Measurements from ENCODE around the gene PSMD12. TPM values are rescaled to one million over a fixed set of nuclear protein-coding genes. Genes with fewer than 3 reads are reported as not detected.

The PSMD12 gene
- total RNA-seq, result 10 to 100 TPM; 33.5 to 59.8 (median 41.2) TPM
- long read RNA-seq, donor 1, full-length matches to known transcripts, result 44 of 53 reads
- long read RNA-seq, donor 1, partial matches to known transcripts, result 2 of 53 reads
- long read RNA-seq, donor 1, other reads (novel, unspliced or antisense), result 7 of 53 reads
- long read RNA-seq, donor 2, full-length matches to known transcripts, result 19 of 39 reads
- long read RNA-seq, donor 2, partial matches to known transcripts, result 16 of 39 reads
- long read RNA-seq, donor 2, other reads (novel, unspliced or antisense), result 4 of 39 reads

DNA sequence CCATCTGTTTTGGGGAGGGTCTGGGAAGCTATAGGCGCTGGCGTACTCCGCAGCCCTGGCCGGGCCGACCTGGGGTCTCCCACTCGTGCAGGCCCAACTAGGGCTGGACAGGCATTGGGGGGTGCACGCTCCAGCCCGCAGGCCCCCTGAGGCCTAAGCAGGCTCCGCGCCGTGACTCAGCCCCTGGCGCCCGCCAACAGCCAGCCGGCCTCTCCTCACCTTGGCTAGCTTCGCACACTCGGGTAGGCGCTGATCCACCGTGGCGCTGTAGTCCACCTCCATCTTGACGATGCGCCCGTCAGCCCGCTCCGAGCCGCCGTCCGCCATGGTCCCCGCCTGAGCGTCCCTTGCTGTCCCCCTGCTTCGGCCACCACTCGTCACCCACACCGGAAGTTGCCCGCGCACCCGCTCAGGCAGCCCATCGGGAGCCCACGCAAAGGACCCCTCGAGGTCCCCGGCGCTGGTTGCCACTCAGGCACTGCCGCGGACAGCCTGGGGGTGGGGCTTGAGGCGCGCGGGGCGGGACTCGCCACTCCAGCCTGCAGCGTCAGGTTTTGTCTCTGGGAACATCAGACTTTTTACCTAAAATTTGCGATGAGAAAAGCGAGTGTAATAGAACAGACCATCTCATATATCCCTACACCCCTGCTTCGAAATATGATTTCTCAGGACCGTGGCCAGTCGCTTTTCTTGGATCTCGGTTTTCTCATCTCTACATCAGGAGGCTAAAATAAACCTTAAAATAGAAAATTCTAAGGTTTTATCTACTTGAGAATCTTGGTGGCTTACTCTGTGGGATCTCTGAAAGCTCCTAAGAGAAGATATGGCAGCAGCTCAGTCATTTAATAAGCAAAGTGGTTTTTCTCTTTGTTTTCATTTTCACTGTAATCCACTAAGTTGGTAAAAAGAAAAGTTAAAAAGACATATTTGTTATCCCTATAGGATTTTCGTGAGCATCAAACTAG lies at the start of gene PSMD12:
PSMD12 (minus strand) TSS at position 385 of the 965 bp plus-strand sequence; CDS start at position 327, 58 bp downstream.
- Histone ChIP-seq H3K4me1 (ENCODE audit: low read depth) (peaks cover 25% of the 10 kb centered on the region), H3K36me3 (ENCODE audit: low read depth) (no peaks in the 10 kb centered on the region), H3K9me3 (no peaks in the 10 kb centered on the region), H3K4me3 (peak within 1 kb of the TSS; percentile 99)
- intact Hi-C loops (cut with DNase I, micrococcal nuclease), result no loop called here
- ATAC-seq, result peak; percentile 99
- peak; percentile 93 to 97 (median 96) for DNase-seq
- TF ChIP-seq, protein P1, sequence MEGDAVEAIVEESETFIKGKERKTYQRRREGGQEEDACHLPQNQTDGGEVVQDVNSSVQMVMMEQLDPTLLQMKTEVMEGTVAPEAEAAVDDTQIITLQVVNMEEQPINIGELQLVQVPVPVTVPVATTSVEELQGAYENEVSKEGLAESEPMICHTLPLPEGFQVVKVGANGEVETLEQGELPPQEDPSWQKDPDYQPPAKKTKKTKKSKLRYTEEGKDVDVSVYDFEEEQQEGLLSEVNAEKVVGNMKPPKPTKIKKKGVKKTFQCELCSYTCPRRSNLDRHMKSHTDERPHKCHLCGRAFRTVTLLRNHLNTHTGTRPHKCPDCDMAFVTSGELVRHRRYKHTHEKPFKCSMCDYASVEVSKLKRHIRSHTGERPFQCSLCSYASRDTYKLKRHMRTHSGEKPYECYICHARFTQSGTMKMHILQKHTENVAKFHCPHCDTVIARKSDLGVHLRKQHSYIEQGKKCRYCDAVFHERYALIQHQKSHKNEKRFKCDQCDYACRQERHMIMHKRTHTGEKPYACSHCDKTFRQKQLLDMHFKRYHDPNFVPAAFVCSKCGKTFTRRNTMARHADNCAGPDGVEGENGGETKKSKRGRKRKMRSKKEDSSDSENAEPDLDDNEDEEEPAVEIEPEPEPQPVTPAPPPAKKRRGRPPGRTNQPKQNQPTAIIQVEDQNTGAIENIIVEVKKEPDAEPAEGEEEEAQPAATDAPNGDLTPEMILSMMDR (IDR thresholded peaks at IDR 0.05), result no peak

DNA sequence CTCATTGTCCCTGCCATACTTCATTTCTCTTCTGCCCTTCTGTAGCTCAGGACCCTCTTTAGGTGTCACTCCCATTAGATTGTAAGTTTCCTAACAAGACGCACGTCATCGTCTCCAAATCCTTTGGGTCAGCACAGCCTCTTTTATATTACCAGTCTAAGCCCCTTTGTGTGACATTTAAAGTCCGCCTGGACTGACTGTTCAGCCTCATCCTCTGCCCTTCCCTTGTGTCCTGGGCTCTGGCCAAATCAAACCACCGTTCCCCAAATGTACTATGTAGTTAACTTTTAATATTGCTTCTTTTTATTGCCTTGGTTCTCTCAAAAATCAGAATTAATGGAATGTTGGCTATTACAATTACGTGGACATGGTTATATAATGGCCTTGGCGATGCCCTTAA lies 48.9 kb upstream of the PSMD12 start:
- no peaks in the 10 kb centered on the region for H3K36me3 ChIP-seq (ENCODE audit: low read depth)
- no peak overlapping the region for H3K4me3 ChIP-seq
- intact Hi-C loops (cut with DNase I, micrococcal nuclease), result no loop called here
- peaks cover 7% of the 10 kb centered on the region for H3K4me1 ChIP-seq (ENCODE audit: low read depth)
- TF ChIP-seq, protein P1 (IDR thresholded peaks at IDR 0.05), result no peak
- H3K9me3 ChIP-seq, result no peaks in the 10 kb centered on the region
- DNase-seq (no peak), ATAC-seq (no peak)

DNA sequence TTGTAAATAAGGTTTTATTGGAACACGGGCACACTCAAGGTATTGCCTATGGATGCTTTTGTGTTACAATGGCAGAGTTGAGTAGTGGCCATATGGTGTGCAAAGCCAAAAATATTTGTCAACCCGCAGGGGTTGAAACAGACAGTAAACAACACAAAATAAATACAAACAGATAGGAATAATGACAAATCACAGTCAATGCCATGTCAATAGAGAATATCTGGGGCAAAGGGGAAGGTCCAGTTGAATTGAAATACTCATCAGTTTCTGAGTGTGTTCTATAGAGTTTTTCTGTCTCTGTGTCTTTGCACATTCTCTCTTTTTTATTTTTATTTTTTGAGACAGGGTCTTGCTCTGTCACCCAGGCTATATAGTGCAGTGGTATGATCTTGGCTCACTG lies 48.2 kb upstream of the PSMD12 start:
- intact Hi-C loops (cut with DNase I, micrococcal nuclease), result no loop called here
- Histone ChIP-seq H3K9me3 (no peaks in the 10 kb centered on the region), H3K4me1 (ENCODE audit: low read depth) (peaks cover 7% of the 10 kb centered on the region), H3K36me3 (ENCODE audit: low read depth) (no peaks in the 10 kb centered on the region), H3K4me3 (no peak overlapping the region)
- TF ChIP-seq, protein P1 (IDR thresholded peaks at IDR 0.05), result no peak
- ATAC-seq (no peak), DNase-seq (no peak)

DNA sequence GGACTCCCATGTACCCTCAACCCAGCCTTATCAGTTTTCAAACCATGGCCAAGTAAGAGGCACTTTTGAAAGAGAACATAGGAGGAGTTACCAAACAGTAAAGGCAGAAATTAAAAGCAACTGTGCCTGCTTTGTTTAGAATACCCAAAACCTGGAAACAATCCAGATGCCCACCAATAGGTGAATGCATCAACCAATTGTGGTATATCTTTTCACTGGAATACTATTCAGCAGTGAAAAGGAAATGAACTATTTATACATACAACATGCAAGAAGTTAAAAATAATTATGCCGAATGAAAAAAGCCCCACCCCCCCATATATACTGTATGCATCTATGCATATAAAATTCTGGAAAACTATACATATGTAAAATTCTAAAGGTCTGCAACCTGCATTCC lies 47.8 kb upstream of the PSMD12 start:
- TF ChIP-seq, protein P1 (IDR thresholded peaks at IDR 0.05), result no peak
- intact Hi-C loops (cut with DNase I, micrococcal nuclease), result no loop called here
- no peaks in the 10 kb centered on the region for H3K36me3 ChIP-seq (ENCODE audit: low read depth)
- H3K9me3 ChIP-seq, result no peaks in the 10 kb centered on the region
- peaks cover 7% of the 10 kb centered on the region for H3K4me1 ChIP-seq (ENCODE audit: low read depth)
- no peak overlapping the region for H3K4me3 ChIP-seq
- DNase-seq (no peak), ATAC-seq (no peak)

DNA sequence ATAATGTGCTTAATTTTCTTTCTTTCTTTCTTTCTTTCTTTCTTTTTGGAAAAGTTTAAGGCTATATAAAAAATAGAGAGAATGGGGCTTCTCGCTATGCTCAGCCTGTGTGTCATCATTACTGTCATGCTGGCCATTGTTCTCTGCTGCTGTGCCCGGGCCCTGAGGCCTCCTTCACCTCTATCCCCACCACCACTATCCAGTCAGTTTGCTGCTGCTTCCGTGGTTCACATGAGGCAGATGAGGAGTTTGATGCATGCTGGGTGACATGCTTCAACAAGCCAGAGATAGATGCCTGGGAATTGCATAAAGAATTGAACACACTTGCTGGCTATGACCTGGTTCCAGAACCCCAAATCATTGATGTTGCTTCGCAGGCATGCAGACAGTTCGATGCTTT lies 47.0 kb upstream of the PSMD12 start:
- Histone ChIP-seq H3K4me3 (no peak overlapping the region), H3K9me3 (no peaks in the 10 kb centered on the region), H3K4me1 (ENCODE audit: low read depth) (peaks cover 7% of the 10 kb centered on the region), H3K36me3 (ENCODE audit: low read depth) (no peaks in the 10 kb centered on the region)
- ATAC-seq (no peak), DNase-seq (no peak)
- intact Hi-C loops (cut with DNase I, micrococcal nuclease), result no loop called here
- TF ChIP-seq, protein P1 (IDR thresholded peaks at IDR 0.05), result no peak
